Keratinocyte (primary cell): Measurements from ENCODE around the gene DCN. TPM values are rescaled to one million over a fixed set of nuclear protein-coding genes. Genes with fewer than 3 reads are reported as not detected.

Source experiments
- DNase-seq: peaks from one replicate; pipeline ENCODE4 v3.0.0-alpha.2; 2011; ENCODE audit warnings: low read depth, missing footprints, low spot score
- FAIRE-seq: peaks from 2 replicates; lab custom pipeline; 2011; peaks lifted over from hg19 to GRCh38; lab: Jason Lieb, UNC
- H2AFZ ChIP-seq: 2 replicates; pipeline ENCODE4 v1.6.0; 2012; ENCODE audit warnings: low read length, control low read depth, inconsistent platforms; ENCODE audit not compliant: control insufficient read depth
- H3K27ac ChIP-seq: 2 replicates; pipeline ENCODE4 v1.5.1; 2011; ENCODE audit warnings: low read length; ENCODE audit not compliant: control insufficient read depth, insufficient read depth
- H3K27me3 ChIP-seq: 3 replicates; pipeline ENCODE4 v1.6.0; 2011; ENCODE audit warnings: low read length; ENCODE audit not compliant: control insufficient read depth, insufficient read depth; ENCODE audit errors: extremely low read depth
- H3K36me3 ChIP-seq, 2 experiments: 2 replicates in 1 of 2; 3 replicates in 1 of 2; pipeline ENCODE4 v1.5.1; 2011; ENCODE audit warnings: low read length in 2 of 2, mild to moderate bottlenecking in 1 of 2; ENCODE audit not compliant: control insufficient read depth in 2 of 2, insufficient read depth in 2 of 2; ENCODE audit errors: extremely low read depth in 1 of 2
- H3K4me1 ChIP-seq: 3 replicates; pipeline ENCODE4 v1.5.1; 2011; ENCODE audit warnings: low read length; ENCODE audit not compliant: control insufficient read depth, insufficient read depth; ENCODE audit errors: extremely low read depth
- H3K4me2 ChIP-seq: 3 replicates; pipeline ENCODE4 v1.6.0; 2011; ENCODE audit warnings: low read depth, low read length; ENCODE audit not compliant: control insufficient read depth, insufficient read depth; ENCODE audit errors: extremely low read depth
- H3K4me3 ChIP-seq, 3 experiments: fragments of 200-600 bp in 1 of 3; sonication (generic) in 1 of 3; 2 replicates in 2 of 3; 3 replicates in 1 of 3; pipeline ENCODE4 v1.5.1; 2011 to 2016; ENCODE audit warnings: low read length in 3 of 3, mild to moderate bottlenecking in 3 of 3, control low read depth in 2 of 3, inconsistent platforms in 1 of 3, low read depth in 1 of 3, mixed read lengths in 1 of 3, mixed run types in 1 of 3, moderate library complexity in 1 of 3; ENCODE audit not compliant: control insufficient read depth in 2 of 3, insufficient read depth in 2 of 3; ENCODE audit errors: extremely low read depth in 1 of 3
- H3K79me2 ChIP-seq: 2 replicates; pipeline ENCODE4 v1.6.0; 2012; ENCODE audit warnings: low read length; ENCODE audit not compliant: control insufficient read depth, insufficient read depth
- H3K9ac ChIP-seq: 3 replicates; pipeline ENCODE4 v1.6.0; 2011; ENCODE audit warnings: low read length; ENCODE audit not compliant: control insufficient read depth, insufficient read depth; ENCODE audit errors: extremely low read depth
- H3K9me1 ChIP-seq: 3 replicates; pipeline ENCODE4 v1.6.0; 2011; ENCODE audit warnings: low read length; ENCODE audit not compliant: control insufficient read depth, insufficient read depth; ENCODE audit errors: extremely low read depth
- H3K9me3 ChIP-seq: 2 replicates; pipeline ENCODE4 v1.5.1; 2012; ENCODE audit warnings: low read depth, low read length; ENCODE audit not compliant: control insufficient read depth
- H4K20me1 ChIP-seq: 3 replicates; pipeline ENCODE4 v1.6.0; 2011; ENCODE audit warnings: low read length; ENCODE audit not compliant: control insufficient read depth, insufficient read depth; ENCODE audit errors: extremely low read depth
- CTCF ChIP-seq, 3 experiments: IDR thresholded peaks in 1 of 3; conservative IDR thresholded peaks in 1 of 3; optimal IDR thresholded peaks in 1 of 3; 2 replicates in 2 of 3; 3 replicates in 1 of 3; pipeline versions ENCODE3 to v1.5.1; 2011; ENCODE audit warnings: low read length in 3 of 3, mild to moderate bottlenecking in 3 of 3, moderate library complexity in 2 of 3, control low read depth in 1 of 3, inconsistent platforms in 1 of 3; ENCODE audit not compliant: insufficient read depth in 2 of 3; ENCODE audit errors: extremely low read depth in 1 of 3
- EZH2 ChIP-seq: IDR thresholded peaks from one replicate; pipeline ENCODE4 v1.6.1; 2012; ENCODE audit warnings: inconsistent platforms, mild to moderate bottlenecking, low read length, moderate library complexity
- dilution Hi-C: fragments of 300-500 bp; cut with MboI; formaldehyde crosslinking; loops from one replicate; pipeline ENCODE4 v1.7.0; 2020; ENCODE audit warnings: low sequenced_read_pairs; ENCODE audit not compliant: extremely low pct_ligation_motif_present
- polyA plus RNA-seq, 5 experiments: library from polyadenylated mRNA; depleted of rRNA in 3 of 5; stranded (reverse) in 3 of 5; stranded (forward) in 1 of 5; unstranded in 1 of 5; fragments of >200 nt; gene quantifications; 1 replicate in 1 of 5; 2 replicates in 3 of 5; 3 replicates in 1 of 5; pipeline versions ENCODE4 v1.2.1 to v1.2.3, GENCODE V29; 2011 to 2012; ENCODE audit warnings: missing spikeins in 2 of 5, low read depth in 1 of 5, low replicate concordance in 1 of 5

DCN gene
- polyA plus RNA-seq, 1 donor (not counting 4 experiments of a cell fraction or from before 2014, with no cell fraction given) = 2.5 TPM

- Histone ChIP-seq H3K9ac (no peak overlapping the region), H4K20me1 (no peaks in the 10 kb centered on the region), H3K9me3 (no peaks in the 10 kb centered on the region), H3K36me3 (no peaks in the 10 kb centered on the region), H3K4me2 (no peak overlapping the region), H3K4me1 (no peaks in the 10 kb centered on the region), H3K4me3 (no peak overlapping the region), H3K27me3 (no peaks in the 10 kb centered on the region), H2AFZ (no peak overlapping the region), H3K27ac (no peak overlapping the region), H3K9me1 (no peaks in the 10 kb centered on the region), H3K79me2 (no peaks in the 10 kb centered on the region)
- FAIRE-seq (no peak), DNase-seq (no peak)
- TF ChIP-seq EZH2 (no peak), CTCF (optimal IDR thresholded peaks at IDR 0.05 in 1 of 3, IDR thresholded peaks at IDR 0.05 in 1 of 3, conservative IDR thresholded peaks at IDR 0.05 in 1 of 3; ENCODE audit: extremely low read depth in 1 of 3, insufficient read depth in 2 of 3, low read length in 3 of 3) (no peak)
- dilution Hi-C loops = no loop called here
These were observed 39.4 kb downstream of the DCN start for GRCh38 chr12:91143206-91143605.

GRCh38 chr12:91142221-91142631 is 40.4 kb downstream of the DCN start:
- no peaks in the 10 kb centered on the region for H4K20me1 ChIP-seq
- TF ChIP-seq EZH2 = no peak
- TF ChIP-seq CTCF (optimal IDR thresholded peaks at IDR 0.05 in 1 of 3, IDR thresholded peaks at IDR 0.05 in 1 of 3, conservative IDR thresholded peaks at IDR 0.05 in 1 of 3; ENCODE audit: extremely low read depth in 1 of 3, insufficient read depth in 2 of 3, low read length in 3 of 3) = no peak
- no peaks in the 10 kb centered on the region for H3K36me3 ChIP-seq
- H3K9me1 ChIP-seq = no peaks in the 10 kb centered on the region
- H3K79me2 ChIP-seq = no peaks in the 10 kb centered on the region
- H2AFZ ChIP-seq = no peak overlapping the region
- FAIRE-seq (no peak), DNase-seq (no peak)
- H3K4me3 ChIP-seq = no peak overlapping the region
- H3K27me3 ChIP-seq = no peaks in the 10 kb centered on the region
- H3K4me2 ChIP-seq = no peak overlapping the region
- no peaks in the 10 kb centered on the region for H3K4me1 ChIP-seq
- no peaks in the 10 kb centered on the region for H3K9me3 ChIP-seq
- no peak overlapping the region for H3K9ac ChIP-seq
- H3K27ac ChIP-seq = no peak overlapping the region
- dilution Hi-C loops = no loop called here
